ENCODE data around the gene CCDC102A.

The CCDC102A gene

DNA sequence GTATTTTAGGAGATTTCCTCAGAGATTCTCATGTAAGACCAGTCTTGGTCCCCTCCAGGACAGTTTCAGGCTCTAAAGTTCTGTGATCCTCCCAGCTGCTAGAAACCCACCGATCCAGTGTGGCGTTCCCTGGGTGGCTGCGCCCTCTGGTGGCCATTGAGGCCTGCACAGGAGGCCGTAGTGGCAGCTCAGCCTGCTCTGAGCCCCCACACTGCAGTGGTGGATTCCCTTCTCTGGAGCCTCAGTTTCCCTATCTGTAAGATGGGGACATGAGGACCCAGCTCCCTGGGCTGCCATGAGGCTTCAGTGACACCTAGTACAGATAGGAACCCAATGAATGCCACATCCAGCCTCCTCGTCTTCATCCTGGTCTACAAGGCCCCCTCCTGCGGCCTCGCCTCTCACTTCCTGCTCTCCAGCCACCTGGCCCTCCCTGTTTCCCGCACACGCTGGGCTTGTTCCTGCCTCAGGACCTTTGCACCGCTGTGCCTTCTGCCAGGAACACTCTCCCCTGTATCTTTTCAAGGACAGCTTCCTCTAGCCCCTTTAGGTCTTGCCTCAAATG, 16.5 kb downstream of the CCDC102A start:
- peak; percentile 89 for DNase-seq (ENCODE audit: low read depth, low spot score)

DNA sequence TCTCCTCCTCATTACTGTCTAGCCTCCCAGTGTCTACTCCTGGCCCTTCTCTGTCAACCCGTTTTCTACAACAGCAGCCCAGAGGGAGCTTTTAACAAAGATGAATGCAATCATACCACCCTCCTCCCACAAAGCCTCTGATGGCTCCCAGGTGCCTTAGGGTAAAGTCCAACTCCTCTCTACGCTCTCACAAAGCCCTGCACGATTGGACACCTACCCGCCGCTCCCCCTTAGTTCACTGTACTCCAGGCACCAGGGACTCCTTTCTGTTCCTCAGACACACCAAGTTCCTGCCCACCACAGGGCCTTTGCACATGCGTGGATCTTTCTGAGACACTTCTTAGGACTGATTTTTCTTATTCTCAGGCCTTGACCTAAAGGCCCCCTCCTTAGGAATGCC, 17.4 kb downstream of the CCDC102A start:
- DNase-seq (ENCODE audit: low read depth, low spot score) = no peak

DNA sequence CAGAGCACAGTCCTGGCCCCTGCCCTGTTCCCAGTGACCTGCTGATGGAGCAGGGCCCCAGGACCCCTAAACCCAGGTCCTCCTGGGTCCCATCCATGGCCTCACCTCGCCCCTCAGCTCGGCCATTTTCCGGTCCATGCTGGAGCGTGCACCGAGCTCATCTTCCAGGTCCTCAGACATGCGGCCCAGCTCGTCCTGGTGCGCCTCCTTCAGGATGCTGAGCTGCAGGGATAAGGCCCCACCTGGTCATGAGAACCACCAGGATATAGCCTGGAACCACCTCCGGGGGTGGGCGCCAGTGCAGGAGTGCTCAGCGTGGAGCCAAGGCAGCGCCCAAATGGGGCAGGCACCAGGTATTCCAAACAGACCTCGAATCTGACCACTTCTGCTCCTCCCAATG, 17.9 kb downstream of the CCDC102A start:
- no peak for DNase-seq (ENCODE audit: low read depth, low spot score)

DNA sequence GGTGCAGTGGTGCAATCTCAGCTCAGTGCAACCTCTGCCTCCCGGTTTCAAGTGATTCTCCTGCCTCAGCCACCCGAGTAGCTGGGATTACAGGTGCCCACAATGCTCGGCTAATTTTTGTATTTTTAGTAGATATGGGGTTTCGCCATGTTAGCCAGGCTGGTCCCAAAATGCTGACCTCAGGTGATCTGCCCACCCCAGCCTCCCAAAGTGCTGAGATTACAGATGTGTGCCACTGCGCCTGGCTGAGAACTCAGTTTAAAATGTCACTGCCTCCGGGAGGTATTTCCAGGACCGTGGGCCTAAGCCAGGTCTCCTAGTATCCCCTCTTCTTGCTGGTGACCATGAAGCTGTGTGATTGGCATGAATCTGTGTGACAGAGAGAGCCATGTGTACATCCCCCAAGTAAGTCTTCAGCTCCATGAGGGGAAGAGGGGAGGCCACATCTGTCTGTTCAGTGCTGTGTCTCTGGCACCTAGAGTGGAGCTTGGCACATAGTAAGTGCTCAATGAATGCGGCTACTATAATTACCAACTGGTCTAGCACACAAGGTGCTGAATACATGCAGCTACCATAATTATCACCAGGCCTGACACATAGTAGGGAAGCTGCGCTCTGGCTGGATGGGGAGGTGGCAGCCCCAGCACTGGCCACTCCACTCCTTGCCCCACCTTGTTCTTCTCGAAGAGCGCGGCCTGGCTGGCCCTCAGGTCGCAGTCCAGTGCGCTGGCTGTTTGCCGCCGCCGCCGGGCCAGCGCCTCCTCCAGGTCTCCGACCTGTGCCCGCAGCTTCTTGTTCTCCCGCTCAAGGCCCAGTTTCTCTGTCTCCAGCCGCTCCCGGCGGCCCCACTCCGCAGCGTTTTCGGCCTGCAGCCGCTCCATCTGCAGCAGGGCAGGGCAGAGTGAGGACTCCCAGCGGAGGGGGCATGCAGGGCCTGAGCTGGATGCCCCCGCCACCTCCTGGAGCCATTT, 18.7 kb downstream of the CCDC102A start:
- no peak for DNase-seq (ENCODE audit: low read depth, low spot score)

GRCh38 chr16:57516773-57517172, 19.6 kb downstream of the CCDC102A start:
- no peak for DNase-seq (ENCODE audit: low read depth, low spot score)

DNA sequence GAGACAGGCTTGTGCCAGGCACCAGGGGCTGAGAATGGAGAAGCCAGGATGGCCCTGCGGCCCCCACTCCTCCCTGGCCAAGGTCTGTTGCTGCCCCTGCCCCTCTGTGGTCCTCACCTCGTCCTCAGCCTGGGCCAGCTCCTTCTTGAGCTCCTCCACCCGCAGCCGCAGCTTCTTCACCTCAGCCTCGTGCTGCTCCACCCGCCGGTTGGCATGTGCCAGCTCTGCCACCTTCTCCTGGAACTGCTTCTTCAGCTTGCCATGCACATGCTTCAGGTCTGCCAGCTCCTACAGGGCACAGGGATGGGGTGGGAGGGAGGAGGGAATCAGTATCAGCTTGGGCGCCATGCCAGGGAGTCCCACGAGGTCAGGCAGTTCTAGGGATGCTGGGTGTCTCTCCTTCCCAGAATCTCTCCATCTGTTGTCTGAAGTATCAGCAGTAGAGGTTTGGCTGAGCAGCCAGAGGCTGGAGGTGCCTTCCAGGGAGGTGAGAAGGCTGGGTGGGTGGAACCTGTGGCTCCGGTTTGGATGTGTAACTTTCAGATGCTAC, 20.1 kb downstream of the CCDC102A start:
- no peak for DNase-seq (ENCODE audit: low read depth, low spot score)

- DNase-seq (ENCODE audit: low read depth, low spot score) = peak; percentile 82
Measured at GRCh38 chr16:57514791-57515600, 21.4 kb downstream of the CCDC102A start.

DNA sequence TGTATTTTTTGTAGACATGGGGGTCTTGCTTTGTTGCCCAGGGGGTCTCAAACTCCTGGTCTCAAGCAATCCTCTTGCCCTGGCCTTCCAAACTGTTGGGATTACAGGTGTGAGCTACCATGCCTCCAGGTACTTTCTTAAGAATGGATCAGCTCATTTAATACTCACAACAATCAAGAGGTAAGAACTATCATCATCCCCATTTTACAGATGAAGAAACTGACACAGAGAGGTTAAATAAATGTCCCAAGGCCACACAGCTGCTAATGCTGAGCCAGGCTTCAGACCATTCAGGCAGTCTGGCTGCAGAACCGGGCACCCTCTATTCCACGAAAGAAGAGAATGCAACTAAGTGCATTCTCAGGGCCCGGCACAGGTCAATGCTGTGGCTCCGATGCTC, 22.0 kb downstream of the CCDC102A start:
- no peak for DNase-seq (ENCODE audit: low read depth, low spot score)

DNA sequence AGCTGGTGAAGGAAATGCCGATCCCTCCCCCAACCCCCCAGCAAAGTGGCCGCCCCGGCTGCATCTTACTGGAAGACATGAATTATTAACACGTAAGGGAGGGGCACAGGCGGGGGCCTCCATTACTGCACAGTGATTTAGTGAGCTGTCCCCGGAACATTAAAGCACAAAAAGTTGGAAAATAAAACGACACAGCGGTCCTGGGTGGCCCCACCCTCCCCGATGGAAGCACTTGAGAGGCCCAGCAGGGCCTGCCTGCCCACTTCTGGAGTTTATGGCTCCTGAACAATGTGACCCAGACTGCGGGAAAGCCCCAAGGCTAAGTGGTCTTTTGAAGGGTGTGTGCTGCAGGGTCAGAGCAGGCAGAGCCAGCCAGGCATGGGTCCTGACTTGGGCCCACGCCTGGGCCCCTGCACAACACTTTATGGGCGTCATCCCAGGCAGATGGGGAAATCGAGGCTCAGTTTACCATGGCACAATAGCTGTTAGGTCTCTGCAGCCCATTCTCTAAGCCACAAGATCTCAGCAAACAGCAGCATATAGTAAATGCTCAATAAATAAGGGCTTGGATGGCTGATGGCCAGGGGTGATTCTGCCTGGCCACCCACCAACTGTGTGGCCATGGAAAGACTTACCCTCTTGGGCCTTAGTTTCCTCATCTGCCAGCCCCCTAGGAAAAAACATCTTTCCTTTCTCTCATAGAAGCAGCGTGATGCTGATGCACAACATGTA, 22.8 kb downstream of the CCDC102A start:
- DNase-seq (ENCODE audit: low read depth, low spot score) = peak; percentile 87

- no peak for DNase-seq (ENCODE audit: low read depth, low spot score)
Measured at GRCh38 chr16:57512296-57513001, 23.9 kb downstream of the CCDC102A start.

DNA sequence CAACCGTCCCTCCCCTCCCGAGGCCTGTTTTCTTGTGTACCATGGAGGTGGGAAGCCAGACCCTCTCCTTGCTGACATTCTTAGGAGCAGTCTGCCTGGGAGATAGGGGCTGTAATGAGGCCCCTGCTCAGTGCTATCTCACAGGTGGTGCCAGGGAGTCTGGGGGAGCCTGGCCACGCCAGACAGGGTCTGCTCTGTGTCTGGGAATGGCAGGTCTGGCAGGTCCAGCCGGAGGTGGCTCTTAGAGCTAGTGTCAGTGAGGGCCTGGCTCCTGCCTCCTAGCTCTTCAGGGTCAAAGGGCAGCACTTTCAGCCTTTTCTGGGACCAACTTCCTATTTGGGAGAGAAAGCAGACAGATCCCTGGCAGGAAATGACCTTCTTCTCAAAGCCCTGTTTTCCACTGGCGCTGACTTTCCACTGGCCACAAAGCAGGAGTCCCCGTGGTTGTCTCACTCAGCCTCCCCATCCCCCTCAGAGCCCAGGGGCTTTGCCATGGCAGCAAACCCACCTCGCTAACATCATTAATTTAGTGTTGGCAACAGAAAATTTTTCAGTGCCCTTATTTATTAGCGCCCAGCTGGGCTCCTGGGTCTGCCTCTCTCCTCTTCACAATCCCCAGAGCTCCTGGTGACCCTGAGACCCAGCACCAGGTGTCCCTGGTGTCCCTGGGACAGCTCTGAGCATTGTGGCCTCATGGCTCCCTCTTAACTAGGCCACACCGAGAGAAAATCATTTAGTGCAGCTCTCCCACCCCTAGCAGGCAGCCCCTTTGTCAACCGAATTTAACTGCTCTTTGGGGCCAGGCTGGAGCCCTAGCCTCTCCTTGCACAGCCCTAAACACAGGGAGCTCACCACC, 26.1 kb downstream of the CCDC102A start:
- peak; percentile 97 for DNase-seq (ENCODE audit: low read depth, low spot score)

GRCh38 chr16:57509231-57509923, 27.0 kb downstream of the CCDC102A start:
- DNase-seq (ENCODE audit: low read depth, low spot score) = no peak

DNA sequence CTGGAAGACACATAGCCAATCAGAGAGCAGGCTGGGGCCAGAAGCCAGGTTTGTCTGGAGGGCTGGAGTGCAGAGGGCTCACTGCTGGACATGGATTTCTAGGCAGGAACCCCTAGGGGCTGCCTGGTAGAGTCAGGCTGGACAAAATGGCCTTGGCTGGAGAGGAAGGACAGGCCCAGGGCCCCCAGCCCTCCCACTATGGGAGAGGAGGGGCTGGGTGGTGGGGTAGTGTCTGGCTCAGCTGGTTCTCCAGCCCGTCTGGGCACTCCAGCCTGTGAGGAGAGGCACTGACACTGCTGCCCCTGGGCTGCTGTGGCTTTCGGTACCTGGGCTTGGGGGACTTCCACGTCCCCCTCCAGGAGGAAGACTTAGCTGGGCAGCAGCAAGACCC, 28.3 kb downstream of the CCDC102A start:
- DNase-seq (ENCODE audit: low read depth, low spot score) = peak; percentile 64

DNA sequence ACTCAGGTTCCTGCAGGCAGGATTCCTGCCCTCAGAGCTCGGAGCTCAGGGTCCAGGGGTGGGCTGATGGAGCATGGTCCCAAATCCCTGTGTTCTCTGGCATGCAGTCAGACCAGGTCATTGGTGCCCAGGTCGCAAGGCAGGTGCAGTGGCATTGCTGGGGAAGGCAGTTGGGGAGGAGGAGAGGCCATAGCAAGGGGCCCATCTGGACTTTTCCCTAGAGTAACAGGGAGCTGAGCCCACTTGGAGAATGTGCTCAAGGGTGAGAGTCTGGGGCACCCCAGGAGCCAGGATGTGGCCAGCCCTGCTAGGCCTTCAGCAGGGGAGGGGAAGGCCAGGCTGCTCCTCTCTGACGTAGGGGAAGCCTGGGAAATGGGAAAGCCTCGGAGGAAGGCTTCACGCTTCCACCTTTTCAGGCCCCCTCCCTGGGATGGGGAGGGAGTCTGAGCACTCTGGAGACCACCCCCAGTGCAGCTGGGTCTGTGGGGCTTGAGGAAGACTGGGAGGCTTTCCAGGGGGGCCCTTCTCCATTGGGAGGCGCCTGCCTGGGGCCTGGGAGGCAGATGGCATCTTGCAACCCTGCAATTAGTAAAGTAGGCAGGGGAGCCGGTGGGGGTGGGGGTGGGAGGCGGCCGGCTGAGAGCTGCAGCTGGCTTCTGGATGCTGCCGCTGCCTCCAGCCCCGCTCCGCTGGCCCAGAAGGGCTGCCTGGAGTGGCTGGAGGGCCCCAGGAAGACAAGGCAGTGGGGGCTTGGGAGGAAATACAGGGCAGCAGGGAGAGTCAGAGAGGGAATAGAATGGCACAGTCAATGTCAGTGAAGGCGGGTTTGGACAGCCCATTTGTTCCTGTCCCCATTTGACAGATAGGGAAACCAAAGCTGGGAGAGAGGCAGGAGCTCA, 29.0 kb downstream of the CCDC102A start:
- no peak for DNase-seq (ENCODE audit: low read depth, low spot score)

DNA sequence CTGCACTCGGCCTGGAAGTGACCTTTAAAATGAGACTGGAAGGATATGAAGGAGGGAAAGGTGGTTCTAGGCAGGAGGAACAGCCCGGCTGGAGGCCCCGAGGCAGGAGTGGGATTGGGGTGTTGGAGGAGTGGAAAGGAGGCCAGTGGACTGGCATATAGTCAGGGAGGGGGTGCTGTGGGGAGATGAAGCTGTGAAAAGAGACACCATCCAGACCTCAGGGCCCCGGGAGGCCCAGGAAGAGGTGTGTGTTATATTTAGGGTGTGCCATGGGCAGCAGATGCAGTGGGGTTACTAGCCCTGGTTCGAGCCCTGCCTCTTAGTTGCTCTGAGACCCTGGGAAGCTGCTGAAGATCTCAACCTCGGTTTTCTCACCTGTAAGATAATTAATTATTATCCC, 31.2 kb downstream of the CCDC102A start:
- DNase-seq (ENCODE audit: low read depth, low spot score) = no peak

DNA sequence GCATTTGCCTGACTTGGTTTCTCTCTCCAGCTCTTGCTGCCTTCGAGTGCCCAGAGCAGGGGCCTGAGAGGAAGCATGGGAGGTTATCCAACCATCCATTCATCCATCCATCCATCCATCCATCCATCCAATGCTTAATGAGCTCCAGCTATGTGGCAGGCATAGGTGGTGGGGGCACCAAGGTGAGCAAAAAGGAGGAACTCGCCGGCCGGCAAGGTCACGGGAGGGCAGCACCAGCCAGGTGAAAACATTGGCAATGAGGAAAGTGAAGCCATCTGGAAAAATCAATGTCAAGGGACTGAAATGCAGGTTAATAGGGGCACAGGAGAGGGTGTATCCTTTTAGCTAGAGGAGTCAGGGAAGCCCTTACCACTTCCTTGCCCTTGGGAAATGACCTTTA, 31.9 kb downstream of the CCDC102A start:
- DNase-seq (ENCODE audit: low read depth, low spot score) = no peak

DNA sequence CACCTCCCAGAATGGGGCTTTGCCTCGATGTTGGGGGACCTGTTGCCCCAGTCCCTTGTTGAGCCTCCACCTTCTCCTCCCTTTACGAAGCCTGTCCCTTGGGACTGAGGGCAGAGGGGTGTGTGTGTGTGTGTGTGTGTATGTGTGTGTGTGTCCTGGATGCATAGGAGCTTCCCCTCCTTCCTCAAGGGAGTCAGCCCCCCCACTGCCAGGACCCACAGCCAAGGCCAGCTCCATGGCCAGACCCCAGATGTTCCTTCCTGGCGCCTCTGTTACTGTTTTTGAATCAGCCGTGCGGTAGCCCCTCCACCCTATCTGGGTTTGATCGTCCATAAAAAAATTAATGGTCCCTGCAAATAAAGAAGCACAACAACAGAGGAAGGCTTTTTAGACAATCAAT, 32.4 kb downstream of the CCDC102A start:
- no peak for DNase-seq (ENCODE audit: low read depth, low spot score)

DNA sequence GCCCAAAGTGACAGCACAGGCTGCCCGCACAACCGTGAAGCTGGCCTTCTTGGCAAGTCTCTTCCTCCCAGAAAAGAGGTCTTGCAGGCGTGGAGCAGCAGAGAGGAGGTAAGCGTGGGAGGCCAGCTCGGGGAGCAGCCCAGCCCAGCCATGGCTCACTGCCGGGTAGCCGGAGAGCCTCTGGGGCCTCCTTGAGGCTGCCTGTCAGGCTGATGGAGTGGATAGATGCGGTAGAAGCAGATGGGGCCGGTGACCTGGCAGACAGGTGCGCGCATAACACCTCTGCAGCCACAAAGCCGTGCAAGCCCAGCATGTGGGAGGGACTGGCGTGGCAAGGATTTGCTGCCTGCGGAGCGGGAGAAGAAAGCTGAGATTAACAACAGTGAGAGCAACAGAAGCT, 33.0 kb downstream of the CCDC102A start:
- peak; percentile 67 for DNase-seq (ENCODE audit: low read depth, low spot score)

All from ELF-1 (cell line).